MM.1S (cell line): Measurements from ENCODE around the gene ATP23.

Experiments used
- DNase-seq: peaks from one replicate; pipeline ENCODE4 v3.0.0-alpha.2; 2015
- H2AFZ ChIP-seq: fragments of 300-600 bp; sonication (generic); 2 replicates; pipeline ENCODE4 v1.6.0; 2016; ENCODE audit warnings: antibody characterized with exemption, low read length
- H3F3A ChIP-seq: fragments of 300-600 bp; sonication (generic); 2 replicates; pipeline ENCODE4 v1.6.1; 2016; ENCODE audit warnings: mild to moderate bottlenecking, antibody characterized with exemption, low read length, moderate library complexity, mixed read lengths; ENCODE audit not compliant: insufficient read depth
- H3K27ac ChIP-seq: fragments of 300-600 bp; sonication (generic); 2 replicates; pipeline ENCODE4 v1.5.1; 2016; ENCODE audit warnings: mild to moderate bottlenecking, low read length
- H3K27me3 ChIP-seq: fragments of 300-600 bp; sonication (generic); replicated peaks from 2 replicates; pipeline ENCODE4 v1.6.0; 2016; ENCODE audit warnings: low read length; ENCODE audit not compliant: insufficient read depth
- H3K36me3 ChIP-seq: fragments of 300-600 bp; sonication (generic); replicated peaks from 2 replicates; pipeline ENCODE4 v1.6.1; 2016; ENCODE audit warnings: mild to moderate bottlenecking, low read length, mixed read lengths; ENCODE audit not compliant: insufficient read depth
- H3K4me1 ChIP-seq: fragments of 300-600 bp; sonication (generic); 2 replicates; pipeline ENCODE4 v1.6.1; 2016; ENCODE audit warnings: low read length, mixed read lengths
- H3K4me2 ChIP-seq: fragments of 300-600 bp; sonication (generic); 2 replicates; pipeline ENCODE4 v1.6.0; 2016; ENCODE audit warnings: low read depth, low read length
- H3K4me3 ChIP-seq: fragments of 300-600 bp; sonication (generic); 2 replicates; pipeline ENCODE4 v1.5.1; 2016; ENCODE audit warnings: low read length, mixed read lengths
- H3K79me2 ChIP-seq: fragments of 300-600 bp; sonication (generic); 2 replicates; pipeline ENCODE4 v1.6.1; 2016; ENCODE audit warnings: mixed run types, low read length, mixed read lengths
- H3K9ac ChIP-seq: fragments of 300-600 bp; sonication (generic); 2 replicates; pipeline ENCODE4 v1.6.1; 2016; ENCODE audit warnings: low read length, mixed read lengths
- H3K9me2 ChIP-seq: fragments of 300-600 bp; sonication (generic); replicated peaks from 2 replicates; pipeline ENCODE4 v1.6.1; 2016; ENCODE audit warnings: mild to moderate bottlenecking, low read length, mixed read lengths; ENCODE audit not compliant: insufficient read depth
- H3K9me3 ChIP-seq: fragments of 300-600 bp; sonication (generic); replicated peaks from 2 replicates; pipeline ENCODE4 v1.6.1; 2016; ENCODE audit warnings: mild to moderate bottlenecking, low read length, mixed read lengths; ENCODE audit not compliant: insufficient read depth
- H4K20me1 ChIP-seq: fragments of 300-600 bp; sonication (generic); 2 replicates; pipeline ENCODE4 v1.6.1; 2016; ENCODE audit warnings: mild to moderate bottlenecking, low read length, moderate library complexity, mixed read lengths; ENCODE audit not compliant: insufficient read depth
- EZH2 ChIP-seq: fragments of 300-600 bp; sonication (generic); optimal IDR thresholded peaks from 2 replicates; pipeline ENCODE3; 2017; ENCODE audit warnings: low read depth, mild to moderate bottlenecking, antibody characterized with exemption, low read length, mixed read lengths
- EZH2phosphoT487 ChIP-seq: fragments of 300-600 bp; sonication (generic); IDR thresholded peaks from 2 replicates; pipeline ENCODE4 v1.6.1; 2018; ENCODE audit warnings: antibody characterized with exemption, low read length
- TF ChIP-seq, protein P1 (sequence below): fragments of 300-600 bp; sonication (generic); IDR thresholded peaks from 2 replicates; pipeline ENCODE4 v1.5.1; 2016; ENCODE audit warnings: antibody characterized with exemption, low read length, mixed read lengths

ATP23 gene

GRCh38 chr12:57944313-57945023 is 3.1 kb downstream of the ATP23 start:
- no peak overlapping the region for H3K9ac ChIP-seq
- H3K79me2 ChIP-seq, result peaks cover 5% of the 10 kb centered on the region
- no peak overlapping the region for H3K4me3 ChIP-seq
- H2AFZ ChIP-seq, result no peak overlapping the region
- H3K9me3 ChIP-seq, result no peaks in the 10 kb centered on the region
- no peak for DNase-seq
- H3K27me3 ChIP-seq, result no peaks in the 10 kb centered on the region
- no peaks in the 10 kb centered on the region for H4K20me1 ChIP-seq
- H3K27ac ChIP-seq, result no peak overlapping the region
- no peaks in the 10 kb centered on the region for H3K9me2 ChIP-seq
- peaks cover 15% of the 10 kb centered on the region for H3K4me1 ChIP-seq
- peaks cover 22% of the 10 kb centered on the region for H3F3A ChIP-seq
- no peaks in the 10 kb centered on the region; the same call in 1 of the 2 replicates for H3K36me3 ChIP-seq
- H3K4me2 ChIP-seq, result no peak overlapping the region
- TF ChIP-seq EZH2phosphoT487 (no peak), EZH2 (no peak)
- TF ChIP-seq, protein P1, sequence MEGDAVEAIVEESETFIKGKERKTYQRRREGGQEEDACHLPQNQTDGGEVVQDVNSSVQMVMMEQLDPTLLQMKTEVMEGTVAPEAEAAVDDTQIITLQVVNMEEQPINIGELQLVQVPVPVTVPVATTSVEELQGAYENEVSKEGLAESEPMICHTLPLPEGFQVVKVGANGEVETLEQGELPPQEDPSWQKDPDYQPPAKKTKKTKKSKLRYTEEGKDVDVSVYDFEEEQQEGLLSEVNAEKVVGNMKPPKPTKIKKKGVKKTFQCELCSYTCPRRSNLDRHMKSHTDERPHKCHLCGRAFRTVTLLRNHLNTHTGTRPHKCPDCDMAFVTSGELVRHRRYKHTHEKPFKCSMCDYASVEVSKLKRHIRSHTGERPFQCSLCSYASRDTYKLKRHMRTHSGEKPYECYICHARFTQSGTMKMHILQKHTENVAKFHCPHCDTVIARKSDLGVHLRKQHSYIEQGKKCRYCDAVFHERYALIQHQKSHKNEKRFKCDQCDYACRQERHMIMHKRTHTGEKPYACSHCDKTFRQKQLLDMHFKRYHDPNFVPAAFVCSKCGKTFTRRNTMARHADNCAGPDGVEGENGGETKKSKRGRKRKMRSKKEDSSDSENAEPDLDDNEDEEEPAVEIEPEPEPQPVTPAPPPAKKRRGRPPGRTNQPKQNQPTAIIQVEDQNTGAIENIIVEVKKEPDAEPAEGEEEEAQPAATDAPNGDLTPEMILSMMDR, result no peak

DNA sequence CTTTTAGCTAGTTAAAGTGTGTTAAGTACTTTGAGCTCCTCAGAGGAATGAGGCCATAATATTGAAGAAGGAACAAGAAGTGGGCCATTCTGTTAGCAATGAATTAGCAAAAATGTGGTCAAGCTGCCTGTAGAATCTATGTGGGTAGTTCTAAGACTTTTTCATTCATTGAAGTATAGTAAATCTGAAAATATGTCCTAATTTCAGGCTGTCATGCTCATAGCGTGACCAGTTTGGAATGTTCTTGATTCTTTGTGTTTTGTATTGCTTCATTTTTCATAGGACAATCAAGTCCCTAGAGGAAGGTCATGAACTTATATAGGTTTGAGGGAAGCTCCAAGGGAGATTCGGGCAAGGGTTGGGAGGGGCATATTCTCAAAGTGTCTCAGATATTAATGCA is 11.4 kb downstream of the ATP23 start:
- H3K27ac ChIP-seq, result no peak overlapping the region
- H3K9me3 ChIP-seq, result no peaks in the 10 kb centered on the region
- DNase-seq, result no peak
- H3K79me2 ChIP-seq, result no peaks in the 10 kb centered on the region
- no peaks in the 10 kb centered on the region for H3K27me3 ChIP-seq
- TF ChIP-seq, protein P1, result no peak
- TF ChIP-seq EZH2phosphoT487, result no peak
- H3K4me3 ChIP-seq, result no peak overlapping the region
- no peak overlapping the region for H2AFZ ChIP-seq
- H3F3A ChIP-seq, result no peaks in the 10 kb centered on the region
- no peaks in the 10 kb centered on the region for H3K9me2 ChIP-seq
- no peak overlapping the region for H3K4me2 ChIP-seq
- no peaks in the 10 kb centered on the region for H3K4me1 ChIP-seq
- H3K9ac ChIP-seq, result no peak overlapping the region
- no peaks in the 10 kb centered on the region; the same call in 1 of the 2 replicates for H3K36me3 ChIP-seq
- no peaks in the 10 kb centered on the region for H4K20me1 ChIP-seq

DNA sequence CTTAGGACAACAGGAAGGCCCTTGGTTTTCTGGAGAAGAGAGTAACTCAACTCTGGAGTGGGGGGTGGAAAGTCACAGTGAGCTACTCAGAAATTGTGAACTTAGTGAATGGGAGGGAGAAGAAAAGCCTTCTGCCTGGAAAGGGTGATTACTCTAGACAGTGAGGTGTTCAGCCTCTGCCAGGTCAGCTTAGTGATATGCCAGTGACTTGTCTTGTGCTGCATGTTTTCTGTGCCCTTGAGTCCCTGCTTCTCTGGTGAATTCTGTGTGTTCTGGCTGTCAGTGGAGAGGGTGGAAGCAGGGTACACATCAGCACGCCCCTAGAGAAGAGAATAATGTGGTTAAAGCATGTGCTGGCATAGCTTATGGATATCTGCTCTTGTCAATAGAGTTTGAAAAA is 13.4 kb downstream of the ATP23 start:
- no peaks in the 10 kb centered on the region for H4K20me1 ChIP-seq

More for the DNA sequence above, 13.4 kb downstream of the ATP23 start:
- H3K4me2 ChIP-seq, result no peak overlapping the region
- H3K27me3 ChIP-seq, result no peaks in the 10 kb centered on the region
- no peaks in the 10 kb centered on the region for H3K4me1 ChIP-seq
- H3K27ac ChIP-seq, result no peak overlapping the region
- no peak overlapping the region for H3K9ac ChIP-seq
- no peak overlapping the region for H3K4me3 ChIP-seq
- DNase-seq, result no peak
- H3K9me3 ChIP-seq, result no peaks in the 10 kb centered on the region
- no peak overlapping the region for H2AFZ ChIP-seq
- H3F3A ChIP-seq, result no peaks in the 10 kb centered on the region
- no peaks in the 10 kb centered on the region for H3K9me2 ChIP-seq
- TF ChIP-seq, protein P1, result no peak
- TF ChIP-seq EZH2phosphoT487, result no peak
- no peak for TF ChIP-seq EZH2
- no peaks in the 10 kb centered on the region; the same call in 1 of the 2 replicates for H3K36me3 ChIP-seq
- no peaks in the 10 kb centered on the region for H3K79me2 ChIP-seq
